Adrenal gland (tissue), 12 donors: ENCODE results near the gene CERS3. TPM values are rescaled to one million over a fixed set of nuclear protein-coding genes. Genes with fewer than 3 reads are reported as not detected.

Source experiments
- DNase-seq, 7 donors: peaks; one replicate each; pipeline ENCODE4 v3.0.0-alpha.2; 2019 to 2020
- H3K27ac ChIP-seq, 5 donors: fragments of 200-600 bp; sonication (generic) in 4 of 5; 1 replicate in 3 of 5; 2 replicates in 2 of 5; pipeline versions ENCODE4 v1.5.1 to v1.8.0; 2016 to 2020; ENCODE audit warnings: mild to moderate bottlenecking in 1 of 5
- H3K27me3 ChIP-seq: fragments of 200-600 bp; 2 replicates; pipeline ENCODE4 v1.8.0; 2021
- H3K36me3 ChIP-seq, 2 donors: fragments of 200-600 bp; replicated peaks in 1 of 2; 1 replicate in 1 of 2; 2 replicates in 1 of 2; pipeline versions ENCODE4 v1.5.1 to v1.8.0; 2018 to 2022
- H3K4me1 ChIP-seq, 2 donors: fragments of 200-600 bp; replicated peaks in 1 of 2; 1 replicate in 1 of 2; 2 replicates in 1 of 2; pipeline versions ENCODE4 v1.5.1 to v1.8.0; 2018 to 2021
- H3K4me3 ChIP-seq, 4 donors: fragments of 200-600 bp; sonication (generic) in 3 of 4; one replicate each; pipeline ENCODE4 v1.5.1; 2016 to 2018
- H3K9me3 ChIP-seq, 3 donors: fragments of 200-600 bp; sonication (generic) in 1 of 3; replicated peaks in 1 of 3; 1 replicate in 2 of 3; 2 replicates in 1 of 3; pipeline versions ENCODE4 v1.5.1 to v1.8.0; 2016 to 2021
- POLR2A ChIP-seq, 2 donors: fragments of 450-650 bp; IDR thresholded peaks; one replicate each; pipeline ENCODE4 v1.6.1; 2017; ENCODE audit warnings: antibody characterized with exemption in 2 of 2, mild to moderate bottlenecking in 2 of 2, moderate library complexity in 1 of 2
- WGBS, 4 donors: extraction: QIAGEN DNeasy Blood & Tissue Kit in 2 of 4; methylation state at CpG; one replicate each; pipeline versions ENCODE4 v1.1.5 to v1.1.7; 2013 to 2017; 5-methylcytosine and 5-hydroxymethylcytosine counted together
- intact Hi-C, 2 donors: fragments of 100-400 bp; cut with DNase I; formaldehyde crosslinking; loops; one replicate each; pipeline versions ENCODE4 v1.14.1 to v1.15.0; 2022 to 2023
- polyA plus RNA-seq, 3 donors: library from polyadenylated mRNA; stranded (reverse); fragments of 200-250 nt in 2 of 3; fragments of 350-450 nt in 1 of 3; fragmentation: Illumina TruSeq in 1 of 3; extraction: RNeasy Lipid Tissue Mini Kit (QIAGEN cat#74804) in 1 of 3; gene quantifications; one replicate each; pipeline ENCODE4 v1.2.3, GENCODE V29; 2013 to 2014
- total RNA-seq, 9 donors: library from RNA; depleted of rRNA in 4 of 9; stranded (reverse); fragments of >200 nt in 4 of 9; fragments of 120-200 nt in 1 of 9; fragmentation: NEBNext Ultra II Directional in 1 of 9; extraction: Animal tissue kit (Norgen Biotek cat#: 25700) in 1 of 9; gene quantifications; one replicate each; pipeline versions ENCODE4 v1.1.0 to v1.2.4, GENCODE V29; 2013 to 2023
- TF ChIP-seq, protein P1 (sequence below), 6 experiments: fragments of 450-650 bp in 4 of 6; fragments of 200-600 bp in 2 of 6; sonication (generic) in 1 of 6; IDR thresholded peaks; 1 replicate in 5 of 6; 2 replicates in 1 of 6; pipeline versions ENCODE4 v1.5.1 to v1.8.0; 2016 to 2021; ENCODE audit warnings: antibody characterized with exemption in 6 of 6, mild to moderate bottlenecking in 2 of 6, moderate library complexity in 1 of 6
- donor health status: healthy with polysubstance abuse.
- donor health status: Bipolar disorder and iron deficiency.
- donor health status: DM: yes; HTN: yes; CAD: no.
- donor health status: DM: no; HTN: no; CAD: no.
- donor health status: DM: no; HTN: no; CAD: no.
- donor health status: DM: yes; HTN: yes; CAD: no.

CERS3 gene
- total and polyA plus RNA-seq, 12 donors = 0.07 to 0.08 TPM; not detected in 10

DNA sequence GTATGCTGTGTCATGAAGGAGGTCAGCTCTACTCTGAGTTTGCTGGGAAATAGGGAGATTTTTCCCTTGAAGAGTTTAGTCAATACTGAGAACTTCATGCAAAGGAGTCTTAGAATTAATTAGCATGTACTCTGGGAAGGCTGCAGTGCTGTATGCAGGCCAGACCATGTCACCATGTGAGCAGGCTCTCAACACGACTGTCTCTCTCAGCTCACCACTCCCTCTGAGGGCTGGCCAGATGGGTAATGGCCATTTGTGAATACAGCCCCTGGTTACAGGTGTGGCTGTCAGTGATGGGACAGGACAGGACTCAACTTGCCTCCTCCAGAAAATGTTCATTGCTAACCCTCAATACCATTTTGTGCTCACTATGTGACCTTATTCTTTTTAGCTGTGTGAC is 5.1 kb upstream of the CERS3 start:
- WGBS, 4 donors = 31 to 60% (median 47%) methylated on average over 1 of the region's 1 CpG
- H3K36me3 ChIP-seq = no peaks in the 10 kb centered on the region
- TF ChIP-seq, protein P1, sequence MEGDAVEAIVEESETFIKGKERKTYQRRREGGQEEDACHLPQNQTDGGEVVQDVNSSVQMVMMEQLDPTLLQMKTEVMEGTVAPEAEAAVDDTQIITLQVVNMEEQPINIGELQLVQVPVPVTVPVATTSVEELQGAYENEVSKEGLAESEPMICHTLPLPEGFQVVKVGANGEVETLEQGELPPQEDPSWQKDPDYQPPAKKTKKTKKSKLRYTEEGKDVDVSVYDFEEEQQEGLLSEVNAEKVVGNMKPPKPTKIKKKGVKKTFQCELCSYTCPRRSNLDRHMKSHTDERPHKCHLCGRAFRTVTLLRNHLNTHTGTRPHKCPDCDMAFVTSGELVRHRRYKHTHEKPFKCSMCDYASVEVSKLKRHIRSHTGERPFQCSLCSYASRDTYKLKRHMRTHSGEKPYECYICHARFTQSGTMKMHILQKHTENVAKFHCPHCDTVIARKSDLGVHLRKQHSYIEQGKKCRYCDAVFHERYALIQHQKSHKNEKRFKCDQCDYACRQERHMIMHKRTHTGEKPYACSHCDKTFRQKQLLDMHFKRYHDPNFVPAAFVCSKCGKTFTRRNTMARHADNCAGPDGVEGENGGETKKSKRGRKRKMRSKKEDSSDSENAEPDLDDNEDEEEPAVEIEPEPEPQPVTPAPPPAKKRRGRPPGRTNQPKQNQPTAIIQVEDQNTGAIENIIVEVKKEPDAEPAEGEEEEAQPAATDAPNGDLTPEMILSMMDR (IDR thresholded peaks at IDR 0.05) = no peak
- no peak for TF ChIP-seq POLR2A (IDR thresholded peaks at IDR 0.05)
- no peak for DNase-seq
- H3K4me3 ChIP-seq = no peak overlapping the region
- no peak overlapping the region for H3K27ac ChIP-seq
- intact Hi-C loops = no loop called here
- H3K27me3 ChIP-seq = no peaks in the 10 kb centered on the region
- no peaks in the 10 kb centered on the region for H3K9me3 ChIP-seq
- H3K4me1 ChIP-seq = no peaks in the 10 kb centered on the region

DNA sequence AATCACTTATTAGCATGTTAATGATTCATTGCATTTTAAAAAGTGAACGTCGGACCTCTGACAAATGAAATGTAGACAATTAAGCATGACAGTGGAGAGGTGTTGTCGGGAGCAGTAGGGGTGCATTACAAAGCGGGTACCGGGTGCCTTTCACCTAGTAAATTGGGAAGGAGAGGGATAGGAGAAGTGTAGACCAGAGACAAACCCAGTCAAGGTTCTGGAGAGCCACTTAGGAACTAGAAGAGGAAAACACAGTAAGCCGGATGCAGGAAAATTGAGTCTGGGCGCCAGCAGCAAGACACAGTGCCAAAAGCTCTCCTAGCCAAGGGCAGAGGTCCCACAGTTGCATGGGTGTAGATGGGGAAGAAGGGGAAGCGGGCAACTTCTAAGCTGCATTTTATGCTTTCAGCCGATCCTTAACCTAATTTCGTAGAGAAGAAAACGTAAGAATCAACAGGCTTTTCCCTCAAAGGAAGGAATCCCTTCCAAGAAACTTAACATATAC is 3.1 kb upstream of the CERS3 start:
- 70 to 78% (median 72%) methylated on average over 11 of the region's 11 CpGs for WGBS, 4 donors
- TF ChIP-seq, protein P1 (IDR thresholded peaks at IDR 0.05) = no peak
- no peak for TF ChIP-seq POLR2A (IDR thresholded peaks at IDR 0.05)
- DNase-seq = no peak
- Histone ChIP-seq H3K36me3 (no peaks in the 10 kb centered on the region), H3K4me3 (no peak overlapping the region), H3K4me1 (no peaks in the 10 kb centered on the region), H3K9me3 (no peaks in the 10 kb centered on the region), H3K27me3 (no peaks in the 10 kb centered on the region), H3K27ac (no peak overlapping the region)
- intact Hi-C loops = no loop called here

DNA sequence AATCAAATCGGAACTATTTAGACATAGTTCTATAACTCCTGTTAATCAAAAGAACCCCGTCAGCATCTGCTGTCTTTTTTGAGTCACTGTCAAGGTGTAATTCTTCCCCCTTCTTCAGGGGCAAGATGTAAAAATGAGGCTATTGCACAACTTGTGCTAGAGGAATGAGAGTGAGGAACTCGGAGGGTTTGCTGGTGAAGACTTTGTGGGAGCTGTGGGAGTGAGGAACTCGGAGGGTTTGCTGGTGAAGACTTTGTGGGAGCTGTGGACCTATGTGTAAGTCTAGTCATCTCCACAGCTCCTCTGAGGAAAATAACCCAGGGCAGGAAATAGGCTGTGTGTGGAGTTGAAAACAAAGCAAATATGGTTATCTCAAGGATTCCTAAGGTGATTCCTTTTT is 2.5 kb upstream of the CERS3 start:
- Histone ChIP-seq H3K4me1 (no peaks in the 10 kb centered on the region), H3K27me3 (no peaks in the 10 kb centered on the region), H3K36me3 (no peaks in the 10 kb centered on the region), H3K27ac (no peak overlapping the region), H3K9me3 (no peaks in the 10 kb centered on the region), H3K4me3 (no peak overlapping the region)
- WGBS, 4 donors = 66 to 73% (median 68%) methylated on average over 4 of the region's 4 CpGs
- intact Hi-C loops = no loop called here
- DNase-seq = no peak
- TF ChIP-seq POLR2A (IDR thresholded peaks at IDR 0.05) = no peak
- TF ChIP-seq, protein P1 (IDR thresholded peaks at IDR 0.05) = no peak

DNA sequence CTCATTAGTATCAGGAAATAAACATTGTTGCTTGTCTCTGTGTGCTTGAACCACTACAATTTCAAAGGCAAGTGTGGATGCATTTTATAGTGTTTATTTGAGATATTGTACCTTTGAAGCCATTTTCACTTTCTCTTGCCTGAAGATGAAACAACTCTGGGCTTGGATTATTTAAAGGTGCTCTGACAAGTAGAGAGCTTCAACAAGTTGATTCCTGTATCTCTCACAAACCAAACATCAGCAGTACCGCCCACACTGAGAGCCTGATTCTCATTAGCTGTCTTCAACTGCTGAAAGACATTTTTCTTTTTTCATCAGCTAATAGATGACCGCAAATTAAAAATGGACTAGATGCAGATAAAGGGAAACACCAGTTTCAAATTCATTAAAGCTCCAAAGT is 806 bp upstream of the CERS3 start:
- intact Hi-C loops = no loop called here
- WGBS, 4 donors = 79 to 86% (median 82%) methylated on average over 2 of the region's 2 CpGs
- TF ChIP-seq, protein P1 (IDR thresholded peaks at IDR 0.05) = no peak
- TF ChIP-seq POLR2A (IDR thresholded peaks at IDR 0.05) = no peak
- Histone ChIP-seq H3K9me3 (no peaks in the 10 kb centered on the region), H3K4me1 (no peaks in the 10 kb centered on the region), H3K36me3 (no peaks in the 10 kb centered on the region), H3K27ac (no peak overlapping the region), H3K4me3 (no peak overlapping the region), H3K27me3 (no peaks in the 10 kb centered on the region)
- DNase-seq = no peak
